Thymus (tissue), 11 donors: ENCODE measurements around the gene PTDSS2. TPM values are rescaled to one million over a fixed set of nuclear protein-coding genes. Genes with fewer than 3 reads are reported as not detected.
"Not testable (repeated sequence)": the region's sequence is repeated elsewhere in the genome, so short reads cannot be mapped to it uniquely, and the experiment has no call there.

ENCODE experiments used
- DNase-seq, 9 donors: peaks; one replicate each; pipeline ENCODE4 v3.0.0-alpha.2; 2013; ENCODE audit warnings: low spot score in 9 of 9, low read depth in 6 of 9, missing footprints in 1 of 9
- H3K27ac ChIP-seq, 2 donors: one replicate each; pipeline ENCODE4 v1.5.1; 2013; ENCODE audit warnings: control low read depth in 1 of 2, low read depth in 1 of 2, low read length in 1 of 2, mild to moderate bottlenecking in 1 of 2, moderate library complexity in 1 of 2
- H3K27me3 ChIP-seq, 2 donors: one replicate each; pipeline ENCODE4 v1.5.1; 2013; ENCODE audit warnings: low read length in 1 of 2; ENCODE audit not compliant: control insufficient read depth in 2 of 2, insufficient read depth in 1 of 2
- H3K36me3 ChIP-seq, 2 donors: one replicate each; pipeline ENCODE4 v1.5.1; 2013; ENCODE audit warnings: low read length in 1 of 2, mild to moderate bottlenecking in 1 of 2, moderate library complexity in 1 of 2; ENCODE audit not compliant: control insufficient read depth in 2 of 2, insufficient read depth in 2 of 2
- H3K4me1 ChIP-seq, 2 donors: one replicate each; pipeline ENCODE4 v1.5.1; 2013; ENCODE audit warnings: low read length in 2 of 2; ENCODE audit not compliant: control insufficient read depth in 2 of 2, insufficient read depth in 2 of 2
- H3K4me3 ChIP-seq, 2 donors: one replicate each; pipeline ENCODE4 v1.5.1; 2013; ENCODE audit warnings: low read length in 2 of 2, control low read depth in 1 of 2, mild to moderate bottlenecking in 1 of 2
- H3K9me3 ChIP-seq, 2 donors: one replicate each; pipeline ENCODE4 v1.5.1; 2013; ENCODE audit warnings: low read length in 1 of 2, mild to moderate bottlenecking in 1 of 2; ENCODE audit not compliant: control insufficient read depth in 2 of 2, insufficient read depth in 1 of 2
- WGBS: extraction: QIAGEN DNeasy Blood & Tissue Kit; methylation state at CpG from one replicate; pipeline ENCODE4 v1.1.7; 2013; 5-methylcytosine and 5-hydroxymethylcytosine counted together
- polyA plus RNA-seq: library from polyadenylated mRNA; stranded (reverse); fragments of 200-250 nt; gene quantifications from one replicate; pipeline ENCODE4 v1.2.3, GENCODE V29; 2013
- total RNA-seq: library from RNA; stranded (reverse); fragments of 120-200 nt; gene quantifications from one replicate; pipeline ENCODE4 v1.2.4, GENCODE V29; 2013
- donor health status: healthy.

Gene PTDSS2
- total and polyA plus RNA-seq, 2 donors = 12.1 to 24.1 TPM

- Histone ChIP-seq H3K4me1 (peaks cover 19 to 29% of the 10 kb centered on the region in 2 donors), H3K27me3 (peaks cover 22 to 68% of the 10 kb centered on the region in 2 donors), H3K36me3 (no peaks in the 10 kb centered on the region), H3K27ac (no peak overlapping the region), H3K4me3 (no peak overlapping the region), H3K9me3 (no peaks in the 10 kb centered on the region)
- 97% methylated on average over 30 of the region's 30 CpGs for WGBS
- no peak for DNase-seq
Measured at GRCh38 chr11:418343-419247, 31.5 kb upstream of the PTDSS2 start.

GRCh38 chr11:419248-420005, 30.7 kb upstream of the PTDSS2 start:
- no peaks in the 10 kb centered on the region for H3K9me3 ChIP-seq
- H3K27me3 ChIP-seq = peaks cover 22 to 71% of the 10 kb centered on the region in 2 donors
- DNase-seq = no peak
- no peak overlapping the region for H3K27ac ChIP-seq
- peaks cover 18 to 25% of the 10 kb centered on the region in 2 donors for H3K4me1 ChIP-seq
- no peak overlapping the region for H3K4me3 ChIP-seq
- H3K36me3 ChIP-seq = no peaks in the 10 kb centered on the region
- 93% methylated on average over 20 of the region's 20 CpGs for WGBS

GRCh38 chr11:420054-420910, 29.8 kb upstream of the PTDSS2 start:
- Histone ChIP-seq H3K9me3 (no peaks in the 10 kb centered on the region), H3K27me3 (peaks cover 22 to 76% of the 10 kb centered on the region in 2 donors), H3K4me1 (peaks cover 16 to 18% of the 10 kb centered on the region in 2 donors), H3K4me3 (no peak overlapping the region), H3K36me3 (no peaks in the 10 kb centered on the region), H3K27ac (no peak overlapping the region)
- 87% methylated on average over 71 of the region's 71 CpGs for WGBS
- DNase-seq = no peak

GRCh38 chr11:420911-421321, 29.2 kb upstream of the PTDSS2 start:
- no peak for DNase-seq
- Histone ChIP-seq H3K9me3 (no peaks in the 10 kb centered on the region), H3K4me1 (peaks cover 11 to 12% of the 10 kb centered on the region in 2 donors), H3K27ac (no peak overlapping the region), H3K36me3 (no peaks in the 10 kb centered on the region), H3K4me3 (no peak overlapping the region), H3K27me3 (peaks cover 18 to 71% of the 10 kb centered on the region in 2 donors)
- 94% methylated on average over 21 of the region's 21 CpGs for WGBS

- no peaks in the 10 kb centered on the region for H3K9me3 ChIP-seq
- H3K36me3 ChIP-seq = no peaks in the 10 kb centered on the region
- peaks cover under 1 to 2% of the 10 kb centered on the region in 2 donors for H3K4me1 ChIP-seq
- H3K4me3 ChIP-seq = no peak overlapping the region
- 93% methylated on average over 10 of the region's 10 CpGs for WGBS
- H3K27me3 ChIP-seq = peaks cover 5 to 63% of the 10 kb centered on the region in 2 donors
- DNase-seq = no peak
- H3K27ac ChIP-seq = no peak overlapping the region
Measured at GRCh38 chr11:422249-422656, 27.8 kb upstream of the PTDSS2 start.

- no peak overlapping the region for H3K27ac ChIP-seq
- no peak overlapping the region for H3K4me3 ChIP-seq
- DNase-seq = no peak
- no peaks in the 10 kb centered on the region for H3K9me3 ChIP-seq
- WGBS = 98% methylated on average over 4 of the region's 4 CpGs
- peaks cover 0 to 3% of the 10 kb centered on the region in 2 donors for H3K36me3 ChIP-seq
- H3K4me1 ChIP-seq = no peaks in the 10 kb centered on the region
- H3K27me3 ChIP-seq = peaks cover 0 to 43% of the 10 kb centered on the region in 2 donors
Measured at GRCh38 chr11:424232-424631, 25.8 kb upstream of the PTDSS2 start.

GRCh38 chr11:424766-425165, 25.3 kb upstream of the PTDSS2 start:
- 75% methylated on average over 30 of the region's 45 CpGs for WGBS

GRCh38 chr11:425301-425700, 24.8 kb upstream of the PTDSS2 start:
- WGBS = 81% methylated on average over 4 of the region's 4 CpGs
- no peak for DNase-seq
- no peaks in the 10 kb centered on the region for H3K9me3 ChIP-seq
- H3K36me3 ChIP-seq = peaks cover 0 to 3% of the 10 kb centered on the region in 2 donors
- peaks cover 0 to 32% of the 10 kb centered on the region in 2 donors for H3K27me3 ChIP-seq
- no peaks in the 10 kb centered on the region for H3K4me1 ChIP-seq
- no peak overlapping the region for H3K27ac ChIP-seq
- H3K4me3 ChIP-seq = no peak overlapping the region

More at GRCh38 chr11:424766-425165, 25.3 kb upstream of the PTDSS2 start:
- not testable (repeated sequence) for H3K27ac ChIP-seq, DNase-seq, H3K36me3 ChIP-seq, H3K4me3 ChIP-seq, H3K9me3 ChIP-seq, H3K4me1 ChIP-seq
- peaks cover 0 to 38% of the 10 kb centered on the region in 2 donors for H3K27me3 ChIP-seq
